B cell (primary cell): Measurements from ENCODE around the gene MCTP1. TPM values are rescaled to one million over a fixed set of nuclear protein-coding genes. Genes with fewer than 3 reads are reported as not detected.
"Not testable (repeated sequence)": the region's sequence is repeated elsewhere in the genome, so short reads cannot be mapped to it uniquely, and the experiment has no call there.

ENCODE experiments used
- ATAC-seq: fragments of 200-7000 bp; cut with Tn5 transposase; one replicate; pipeline ENCODE4 v1.10.0; 2021; ENCODE audit warnings: low read depth, mild to moderate bottlenecking, moderate number of reproducible peaks, moderate library complexity
- CTCF ChIA-PET: fragments of 350-600 bp; sonication (Branson Sonifier 250); formaldehyde crosslinking; loops from one replicate; lab custom pipeline; 2021; ENCODE audit warnings: antibody characterized with exemption, inconsistent platforms; lab: Charles Lee
- POLR2A ChIA-PET: fragments of 350-600 bp; sonication (Branson Sonifier 250); formaldehyde crosslinking; loops from one replicate; lab custom pipeline; 2021; ENCODE audit warnings: antibody characterized with exemption; lab: Charles Lee
- DNase-seq: peaks from one replicate; pipeline ENCODE4 v3.0.0; 2013
- H2AFZ ChIP-seq: 2 replicates; pipeline ENCODE4 v1.6.1; 2012; ENCODE audit warnings: mild to moderate bottlenecking, low read depth, low read length; ENCODE audit not compliant: insufficient read depth, poor library complexity, severe bottlenecking
- H3K27ac ChIP-seq, 2 donors: 1 replicate in 1 of 2; 2 replicates in 1 of 2; pipeline ENCODE4 v1.5.1; 2012 to 2013; ENCODE audit warnings: low read length in 2 of 2, mild to moderate bottlenecking in 2 of 2, moderate library complexity in 1 of 2
- H3K27me3 ChIP-seq, 4 experiments: fragments of 200-600 bp in 1 of 4; sonication (generic) in 1 of 4; replicated peaks in 1 of 4; 1 replicate in 2 of 4; 2 replicates in 2 of 4; pipeline versions ENCODE4 v1.6.1 to v1.7.0; 2013 to 2016; ENCODE audit warnings: low read length in 3 of 4, mild to moderate bottlenecking in 2 of 4, mixed read lengths in 1 of 4, moderate library complexity in 1 of 4; ENCODE audit not compliant: insufficient read depth in 4 of 4, control insufficient read depth in 3 of 4; ENCODE audit errors: control extremely low read depth in 1 of 4
- H3K36me3 ChIP-seq, 2 experiments: replicated peaks in 1 of 2; 1 replicate in 1 of 2; 2 replicates in 1 of 2; pipeline versions ENCODE4 v1.6.1 to v1.7.1; 2013; ENCODE audit warnings: low read length in 1 of 2; ENCODE audit not compliant: insufficient read depth in 2 of 2, control insufficient read depth in 1 of 2; ENCODE audit errors: control extremely low read depth in 1 of 2, extremely low read depth in 1 of 2
- H3K4me1 ChIP-seq, 2 donors: fragments of 200-600 bp in 1 of 2; sonication (generic) in 1 of 2; 1 replicate in 1 of 2; 2 replicates in 1 of 2; pipeline versions ENCODE4 v1.5.1 to v1.6.1; 2013 to 2017; ENCODE audit warnings: low read length in 2 of 2; ENCODE audit not compliant: control insufficient read depth in 2 of 2, insufficient read depth in 2 of 2
- H3K4me2 ChIP-seq: replicated peaks from 2 replicates; pipeline ENCODE3; 2012; ENCODE audit warnings: mild to moderate bottlenecking, low read depth, low read length; ENCODE audit not compliant: poor library complexity, severe bottlenecking
- H3K4me3 ChIP-seq, 5 experiments: fragments of 200-600 bp in 1 of 5; sonication (generic) in 1 of 5; 1 replicate in 3 of 5; 2 replicates in 2 of 5; pipeline versions ENCODE4 v1.5.1 to v1.7.0; 2011 to 2016; ENCODE audit warnings: low read length in 4 of 5, mild to moderate bottlenecking in 4 of 5, low read depth in 2 of 5, control low read depth in 1 of 5, moderate library complexity in 1 of 5; ENCODE audit not compliant: insufficient read depth in 1 of 5; ENCODE audit errors: control extremely low read depth in 1 of 5, extremely low read depth in 1 of 5
- H3K79me2 ChIP-seq: fragments of 200-600 bp; sonication (generic); one replicate; pipeline ENCODE4 v1.6.0; 2016; ENCODE audit warnings: low read length; ENCODE audit not compliant: control insufficient read depth, insufficient read depth
- H3K9ac ChIP-seq: fragments of 200-600 bp; sonication (generic); 2 replicates; pipeline ENCODE4 v1.6.1; 2017; ENCODE audit warnings: mild to moderate bottlenecking, low read length, moderate library complexity
- H3K9me3 ChIP-seq, 3 donors: one replicate each; pipeline versions ENCODE4 v1.6.1 to v1.7.1; 2013; ENCODE audit warnings: low read length in 2 of 3; ENCODE audit not compliant: control insufficient read depth in 2 of 3, insufficient read depth in 1 of 3; ENCODE audit errors: control extremely low read depth in 1 of 3
- H4K20me1 ChIP-seq: 2 replicates; pipeline ENCODE4 v1.6.0; 2012; ENCODE audit warnings: mild to moderate bottlenecking, low read length; ENCODE audit not compliant: insufficient read depth, control insufficient read depth, poor library complexity, severe bottlenecking
- H3K27ac Mint-ChIP-seq: one replicate; pipeline ENCODE4 v1.8.0; 2021; ENCODE audit warnings: mixed read lengths
- H3K27me3 Mint-ChIP-seq: one replicate; pipeline ENCODE4 v1.8.0; 2021; ENCODE audit warnings: mixed read lengths
- H3K4me1 Mint-ChIP-seq: one replicate; pipeline ENCODE4 v1.8.0; 2021; ENCODE audit warnings: mixed read lengths
- H3K4me3 Mint-ChIP-seq: one replicate; pipeline ENCODE4 v1.8.0; 2021; ENCODE audit warnings: mixed read lengths
- H3K9me3 Mint-ChIP-seq: one replicate; pipeline ENCODE4 v1.8.0; 2022; ENCODE audit warnings: mixed read lengths; ENCODE audit not compliant: insufficient read depth
- CTCF ChIP-seq: fragments of 200-600 bp; IDR thresholded peaks from one replicate; pipeline ENCODE4 v1.8.0; 2022; ENCODE audit warnings: antibody characterized with exemption, mild to moderate bottlenecking
- EZH2 ChIP-seq: IDR thresholded peaks from 2 replicates; pipeline ENCODE4 v1.6.1; 2012; ENCODE audit warnings: borderline replicate concordance, low read depth, mild to moderate bottlenecking, moderate library complexity, low read length; ENCODE audit not compliant: insufficient read depth, poor library complexity, severe bottlenecking
- WGBS: methylation state at CpG from one replicate; pipeline ENCODE4 v1.1.5; 2013; ENCODE audit warnings: missing lambda C conversion rate; ENCODE audit not compliant: insufficient coverage; 5-methylcytosine and 5-hydroxymethylcytosine counted together
- intact Hi-C: fragments of 100-400 bp; cut with micrococcal nuclease; formaldehyde crosslinking; loops from one replicate; pipeline ENCODE4 v1.10.0; 2022
- polyA plus RNA-seq: library from polyadenylated mRNA; depleted of rRNA; stranded (reverse); fragments of >200 nt; gene quantifications from 2 replicates; pipeline ENCODE4 v1.2.3, GENCODE V29; 2012
- total RNA-seq, 2 donors: library from RNA; stranded (reverse); fragments of 120-200 nt in 1 of 2; gene quantifications; 1 replicate in 1 of 2; 2 replicates in 1 of 2; pipeline versions ENCODE4 v1.2.3 to v1.2.4, GENCODE V29; 2013 to 2022

MCTP1 gene
- total and polyA plus RNA-seq, 2 donors (not counting 1 experiment from before 2014, with no cell fraction given) = 0.42 to 2.5 TPM

- H3K36me3 ChIP-seq = no peaks in the 10 kb centered on the region
- peaks cover 3% of the 10 kb centered on the region for H3K4me1 Mint-ChIP-seq
- no peak overlapping the region for H2AFZ ChIP-seq
- H4K20me1 ChIP-seq = no peaks in the 10 kb centered on the region
- WGBS = 90% methylated on average over 2 of the region's 4 CpGs
- POLR2A ChIA-PET = no interaction called here
- no peaks in the 10 kb centered on the region for H3K9me3 Mint-ChIP-seq
- CTCF ChIA-PET = interaction anchor here (0.9 kb wide), 1 partner anchor 109 kb away, joined by 3 read pairs; no protein-coding TSS in a partner anchor
- no peak overlapping the region for H3K27ac ChIP-seq
- no peaks in the 10 kb centered on the region for H3K4me1 ChIP-seq
- H3K27me3 Mint-ChIP-seq = no peaks in the 10 kb centered on the region
- no peak overlapping the region for H3K4me3 ChIP-seq
- H3K4me2 ChIP-seq = no peak overlapping the region
- H3K79me2 ChIP-seq = no peaks in the 10 kb centered on the region
- no peaks in the 10 kb centered on the region for H3K9me3 ChIP-seq
- H3K4me3 Mint-ChIP-seq = no peak overlapping the region
- TF ChIP-seq EZH2 (no peak), CTCF (no peak)
- no peak overlapping the region for H3K9ac ChIP-seq
- no peak for DNase-seq
- ATAC-seq = no peak
- intact Hi-C loops = loop anchor here (10.0 kb wide), 1 partner anchor 102 kb away; no protein-coding TSS in a partner anchor
- no peak overlapping the region for H3K27ac Mint-ChIP-seq
- no peaks in the 10 kb centered on the region for H3K27me3 ChIP-seq
These were observed 437.9 kb downstream of the MCTP1 start for GRCh38 chr5:94847019-94847418.

GRCh38 chr5:94845696-94846095 lies 439.2 kb downstream of the MCTP1 start:
- ATAC-seq, POLR2A ChIA-PET, H3K27me3 Mint-ChIP-seq, H3K36me3 ChIP-seq, H4K20me1 ChIP-seq, CTCF ChIA-PET, H3K4me3 ChIP-seq, H3K9me3 Mint-ChIP-seq, H3K4me3 Mint-ChIP-seq, H2AFZ ChIP-seq, H3K4me1 ChIP-seq, H3K9me3 ChIP-seq, H3K4me1 Mint-ChIP-seq, H3K27me3 ChIP-seq, H3K9ac ChIP-seq, H3K79me2 ChIP-seq, H3K4me2 ChIP-seq, H3K27ac ChIP-seq, DNase-seq, H3K27ac Mint-ChIP-seq: not testable (repeated sequence)
- no CpG with 5 or more reads among the region's 1 CpG for WGBS
- intact Hi-C loops = loop anchor here (10.0 kb wide), 1 partner anchor 101 kb away; no protein-coding TSS in a partner anchor
